MG63 (cell line): ENCODE results near the gene TMEM62. TPM values are rescaled to one million over a fixed set of nuclear protein-coding genes. Genes with fewer than 3 reads are reported as not detected.

Experiments used
- DNase-seq: peaks from one replicate; pipeline ENCODE4 v3.0.0-alpha.2; 2020
- H3K27me3 ChIP-seq: fragments of 250-450 bp; sonication (Bioruptor Pico); 2 replicates; pipeline ENCODE4 v1.5.1; 2020; ENCODE audit warnings: mild to moderate bottlenecking, moderate library complexity
- H3K36me3 ChIP-seq: fragments of 250-450 bp; sonication (Bioruptor Pico); 2 replicates; pipeline ENCODE4 v1.5.1; 2020; ENCODE audit warnings: mild to moderate bottlenecking, moderate library complexity
- H3K4me3 ChIP-seq: fragments of 250-450 bp; sonication (Bioruptor Pico); 2 replicates; pipeline ENCODE4 v1.5.1; 2020; ENCODE audit warnings: mild to moderate bottlenecking, moderate library complexity
- H3K9me3 ChIP-seq: fragments of 250-450 bp; sonication (Bioruptor Pico); 2 replicates; pipeline ENCODE4 v1.5.1; 2020; ENCODE audit warnings: mild to moderate bottlenecking, moderate library complexity
- total RNA-seq: library from RNA; depleted of rRNA; stranded (reverse); fragments of >200 nt; shearing (Covaris generic); gene quantifications from 2 replicates; pipeline ENCODE4 v1.2.3, GENCODE V29; 2014; ENCODE audit warnings: low replicate concordance; rRNA removed

TMEM62 gene
- 12.2 and 12.8 TPM in 2 replicates for total RNA-seq

DNA sequence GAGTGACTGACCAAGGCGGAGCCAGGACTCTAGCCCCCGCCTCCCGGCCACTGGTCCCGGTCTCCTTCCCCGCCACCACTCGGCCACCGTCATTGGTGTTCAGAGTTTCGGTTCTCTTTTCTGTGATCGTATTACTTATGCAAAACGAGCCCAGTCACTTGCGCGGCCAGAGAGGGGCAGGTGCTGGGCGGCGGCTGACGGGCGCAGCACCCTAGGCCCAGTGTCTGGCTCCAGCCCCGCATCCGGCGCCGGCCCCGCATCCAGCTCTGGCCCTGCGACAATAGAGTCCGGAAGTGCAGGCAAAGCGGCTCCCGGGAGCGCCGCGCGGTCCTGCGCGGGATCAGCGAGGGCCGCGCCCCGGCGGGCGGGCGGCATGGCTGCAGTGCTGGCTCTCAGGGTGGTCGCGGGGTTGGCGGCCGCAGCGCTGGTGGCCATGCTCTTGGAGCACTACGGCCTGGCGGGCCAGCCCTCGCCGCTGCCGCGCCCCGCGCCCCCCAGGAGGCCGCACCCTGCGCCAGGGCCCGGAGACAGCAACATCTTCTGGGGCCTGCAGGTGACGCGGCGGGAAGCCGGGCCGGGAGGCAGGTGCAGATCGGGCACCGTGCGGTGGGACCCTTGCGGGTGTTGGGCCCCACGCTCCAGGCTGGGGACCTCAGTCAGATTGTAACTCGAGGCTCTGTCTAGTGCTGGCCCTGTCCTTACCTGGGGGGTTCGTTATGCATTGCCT, at the start of gene TMEM62:
Gene TMEM62 (plus strand): TSS at position 157 of the 727 bp plus-strand sequence. CDS start 217 bp downstream, at position 374.
- Histone ChIP-seq H3K27me3 (no peaks in the 10 kb centered on the region), H3K9me3 (no peaks in the 10 kb centered on the region), H3K36me3 (peaks cover 18% of the 10 kb centered on the region), H3K4me3 (peak within 1 kb of the TSS; percentile 69)
- DNase-seq, result peak; percentile 77

DNA sequence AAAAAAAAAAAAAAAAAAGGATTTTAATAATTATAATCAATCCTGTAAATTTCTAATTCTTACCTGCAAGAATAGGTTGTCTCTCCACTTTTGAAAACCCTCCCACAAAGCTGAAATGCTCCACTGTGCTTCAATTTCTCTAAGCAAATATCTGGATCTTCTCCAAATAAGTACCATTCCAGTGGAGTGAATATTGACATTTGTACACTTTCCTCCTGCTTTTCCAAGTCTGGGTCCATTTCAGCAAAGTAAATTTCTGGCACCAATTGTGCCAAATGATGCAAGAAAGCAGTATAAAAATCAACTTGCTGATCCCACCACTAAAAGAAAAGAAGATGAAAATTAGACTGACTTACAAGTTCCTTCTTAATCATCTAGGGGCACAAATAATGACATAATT, 47.5 kb upstream of the TMEM62 start:
- Histone ChIP-seq H3K36me3 (peaks cover 48% of the 10 kb centered on the region), H3K4me3 (no peak overlapping the region), H3K9me3 (no peaks in the 10 kb centered on the region), H3K27me3 (no peaks in the 10 kb centered on the region)
- DNase-seq, result no peak

- H3K4me3 ChIP-seq, result no peak overlapping the region
- H3K9me3 ChIP-seq, result no peaks in the 10 kb centered on the region
- no peak for DNase-seq
These were observed 46.8 kb upstream of the TMEM62 start for GRCh38 chr15:43086551-43086950.

GRCh38 chr15:43091859-43092258, 41.5 kb upstream of the TMEM62 start:
- H3K9me3 ChIP-seq, result no peaks in the 10 kb centered on the region; the same call in 1 of the 2 replicates
- no peak overlapping the region for H3K4me3 ChIP-seq
- peaks cover 15% of the 10 kb centered on the region for H3K36me3 ChIP-seq
- DNase-seq, result no peak
- H3K27me3 ChIP-seq, result no peaks in the 10 kb centered on the region

More at GRCh38 chr15:43086551-43086950, 46.8 kb upstream of the TMEM62 start:
- Histone ChIP-seq H3K27me3 (no peaks in the 10 kb centered on the region), H3K36me3 (peaks cover 45% of the 10 kb centered on the region)

GRCh38 chr15:43093026-43093425, 40.4 kb upstream of the TMEM62 start:
- Histone ChIP-seq H3K27me3 (no peaks in the 10 kb centered on the region), H3K9me3 (no peaks in the 10 kb centered on the region; the same call in 1 of the 2 replicates), H3K36me3 (peaks cover 23% of the 10 kb centered on the region), H3K4me3 (no peak overlapping the region)
- no peak for DNase-seq

- DNase-seq, result no peak
- Histone ChIP-seq H3K9me3 (no peaks in the 10 kb centered on the region; the same call in 1 of the 2 replicates), H3K4me3 (no peak overlapping the region), H3K36me3 (peaks cover 31% of the 10 kb centered on the region), H3K27me3 (no peaks in the 10 kb centered on the region)
These were observed 38.9 kb upstream of the TMEM62 start for GRCh38 chr15:43094416-43095030.

GRCh38 chr15:43095243-43095642, 38.1 kb upstream of the TMEM62 start:
- no peaks in the 10 kb centered on the region; the same call in 1 of the 2 replicates for H3K9me3 ChIP-seq
- H3K4me3 ChIP-seq, result no peak overlapping the region
- H3K36me3 ChIP-seq, result peaks cover 32% of the 10 kb centered on the region
- no peaks in the 10 kb centered on the region for H3K27me3 ChIP-seq
- no peak for DNase-seq

DNA sequence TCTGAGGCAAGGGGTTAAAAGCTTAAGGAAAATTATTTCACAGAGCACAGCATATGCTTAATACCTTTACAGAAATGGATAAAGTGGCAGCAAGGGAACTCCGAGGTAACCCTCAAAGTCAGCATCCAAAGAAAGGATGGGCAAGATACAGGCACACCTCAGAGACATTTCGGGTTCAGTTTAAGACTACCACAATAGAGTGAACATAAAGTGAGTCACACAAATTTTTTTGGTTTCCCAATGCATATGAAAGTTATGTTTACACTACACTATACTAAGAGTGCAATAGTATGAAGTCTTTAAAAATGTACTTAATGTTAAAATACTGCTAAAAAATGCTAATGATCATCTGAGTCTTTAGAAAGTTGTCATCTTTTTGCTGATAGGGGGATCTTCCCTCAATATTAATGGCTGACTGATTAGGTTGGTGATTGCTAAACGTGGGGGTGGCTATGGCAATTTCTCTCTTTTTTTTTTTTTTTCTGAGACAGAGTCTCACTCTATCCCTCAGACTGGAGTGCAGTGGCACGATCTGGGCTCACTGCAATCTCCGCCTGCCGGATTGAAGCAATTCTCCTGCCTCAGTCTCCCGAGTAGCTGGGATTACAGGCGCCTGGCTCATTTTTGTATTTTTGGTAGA, 37.6 kb upstream of the TMEM62 start:
- DNase-seq, result no peak

DNA sequence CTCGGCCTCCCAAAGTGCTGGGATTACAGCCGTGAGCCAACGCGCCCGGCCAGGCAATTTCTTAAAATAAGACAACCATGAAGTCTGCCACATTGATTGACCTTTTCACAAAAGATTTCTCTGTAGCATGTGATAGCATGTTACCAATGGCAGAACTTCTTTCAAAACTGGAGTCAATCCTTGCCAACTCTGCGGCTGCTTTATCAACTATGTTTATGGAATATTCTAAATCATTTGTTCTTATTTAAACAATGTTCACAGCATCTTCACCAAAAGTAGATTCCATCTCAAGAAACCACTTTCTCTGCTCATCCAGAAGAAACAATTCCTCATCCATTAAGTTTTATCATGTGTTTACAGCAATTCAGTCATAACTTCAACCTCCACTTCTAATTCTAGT, 37.0 kb upstream of the TMEM62 start:
- H3K9me3 ChIP-seq, result no peaks in the 10 kb centered on the region; the same call in 1 of the 2 replicates
- DNase-seq, result no peak
- no peaks in the 10 kb centered on the region for H3K27me3 ChIP-seq
- H3K36me3 ChIP-seq, result peaks cover 43% of the 10 kb centered on the region
- H3K4me3 ChIP-seq, result no peak overlapping the region

More for the DNA sequence above, 37.6 kb upstream of the TMEM62 start:
- Histone ChIP-seq H3K36me3 (peaks cover 38% of the 10 kb centered on the region), H3K9me3 (no peaks in the 10 kb centered on the region; the same call in 1 of the 2 replicates), H3K27me3 (no peaks in the 10 kb centered on the region), H3K4me3 (no peak overlapping the region)

DNA sequence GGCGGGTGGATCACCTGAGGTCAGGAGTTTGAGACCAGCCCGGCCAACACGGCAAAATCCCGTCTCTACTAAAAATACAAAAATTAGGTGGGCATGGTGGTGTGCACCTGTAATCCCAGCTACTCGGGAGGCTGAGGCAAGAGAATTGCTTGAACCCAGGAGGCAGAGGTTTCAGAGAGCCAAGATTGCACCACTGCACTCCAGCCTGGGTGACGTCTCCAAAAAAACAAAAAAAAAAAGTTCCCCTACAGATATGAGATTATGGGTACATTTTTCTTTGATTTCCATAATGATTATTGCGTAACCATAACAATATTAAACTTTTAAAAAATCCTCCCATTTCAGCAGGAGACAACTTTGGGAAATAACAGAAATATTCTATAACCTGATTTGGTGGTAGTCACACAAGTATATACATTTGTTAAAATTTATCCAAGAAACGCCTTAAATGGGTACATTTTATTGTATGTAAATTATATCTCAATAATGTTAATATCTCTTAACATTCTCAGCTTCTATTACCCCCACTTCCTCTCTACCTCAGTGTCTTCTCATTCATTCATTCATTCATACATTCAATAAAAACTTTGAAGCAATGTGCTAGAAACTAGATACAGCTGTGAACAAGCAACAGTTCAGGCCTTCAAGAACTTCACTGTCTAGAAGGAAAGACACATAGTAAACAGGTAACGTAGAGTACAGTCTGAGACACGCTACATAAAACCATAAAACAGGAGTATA, 34.1 kb upstream of the TMEM62 start:
- DNase-seq, result no peak
- H3K27me3 ChIP-seq, result no peaks in the 10 kb centered on the region
- peaks cover 54% of the 10 kb centered on the region for H3K36me3 ChIP-seq
- no peaks in the 10 kb centered on the region; the same call in 1 of the 2 replicates for H3K9me3 ChIP-seq
- no peak overlapping the region for H3K4me3 ChIP-seq

GRCh38 chr15:43100971-43101370, 32.4 kb upstream of the TMEM62 start:
- Histone ChIP-seq H3K27me3 (no peaks in the 10 kb centered on the region), H3K36me3 (peaks cover 52% of the 10 kb centered on the region), H3K9me3 (no peaks in the 10 kb centered on the region; the same call in 1 of the 2 replicates), H3K4me3 (no peak overlapping the region)
- no peak for DNase-seq

DNA sequence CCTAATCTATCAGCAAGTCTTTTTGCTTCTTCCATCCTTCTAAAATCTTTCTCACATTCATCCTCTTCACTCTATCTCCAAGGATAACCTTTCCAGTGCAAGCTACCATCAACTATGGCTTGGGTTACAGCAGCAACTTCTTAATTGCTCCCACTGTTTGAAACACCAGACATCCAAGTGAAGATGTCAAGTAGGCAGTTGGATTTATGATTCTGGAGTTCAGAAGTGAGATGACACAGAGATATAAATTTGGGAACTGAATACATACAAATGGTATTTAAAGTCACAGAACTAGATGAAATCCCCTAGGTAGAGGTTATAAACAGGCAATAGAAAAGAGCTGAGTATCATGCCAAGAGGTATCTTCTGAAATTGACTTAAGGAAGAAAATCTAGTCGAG, 31.2 kb upstream of the TMEM62 start:
- no peaks in the 10 kb centered on the region for H3K9me3 ChIP-seq
- no peaks in the 10 kb centered on the region for H3K27me3 ChIP-seq
- no peak overlapping the region for H3K4me3 ChIP-seq

GRCh38 chr15:43103907-43104306, 29.5 kb upstream of the TMEM62 start:
- no peaks in the 10 kb centered on the region for H3K27me3 ChIP-seq
- no peak overlapping the region for H3K4me3 ChIP-seq
- no peaks in the 10 kb centered on the region for H3K9me3 ChIP-seq
- peaks cover 34% of the 10 kb centered on the region for H3K36me3 ChIP-seq
- no peak for DNase-seq

More for the DNA sequence above, 31.2 kb upstream of the TMEM62 start:
- DNase-seq, result no peak
- peaks cover 43% of the 10 kb centered on the region for H3K36me3 ChIP-seq

DNA sequence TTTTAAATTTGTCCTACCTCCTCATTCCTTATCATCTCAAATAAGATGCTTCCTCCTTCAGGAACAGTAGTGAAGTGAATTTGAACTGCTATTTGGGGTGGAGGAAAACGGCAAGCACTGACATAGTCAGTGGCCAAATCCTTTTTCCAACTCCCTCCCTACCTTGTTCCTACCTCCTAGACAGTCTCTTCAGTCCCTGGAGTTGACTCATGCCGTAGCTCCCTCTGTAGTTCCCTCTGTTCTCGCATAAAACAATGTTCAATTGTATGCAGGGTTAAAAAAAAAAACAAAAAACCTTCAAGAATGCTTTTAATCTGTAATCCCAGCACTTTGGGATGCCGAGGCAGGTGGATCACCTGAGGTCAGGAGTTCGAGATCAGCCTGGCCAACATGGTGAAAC, 29.0 kb upstream of the TMEM62 start:
- Histone ChIP-seq H3K27me3 (no peaks in the 10 kb centered on the region), H3K36me3 (peaks cover 32% of the 10 kb centered on the region), H3K9me3 (no peaks in the 10 kb centered on the region), H3K4me3 (peak overlapping the region; percentile 97)
- DNase-seq, result no peak

DNA sequence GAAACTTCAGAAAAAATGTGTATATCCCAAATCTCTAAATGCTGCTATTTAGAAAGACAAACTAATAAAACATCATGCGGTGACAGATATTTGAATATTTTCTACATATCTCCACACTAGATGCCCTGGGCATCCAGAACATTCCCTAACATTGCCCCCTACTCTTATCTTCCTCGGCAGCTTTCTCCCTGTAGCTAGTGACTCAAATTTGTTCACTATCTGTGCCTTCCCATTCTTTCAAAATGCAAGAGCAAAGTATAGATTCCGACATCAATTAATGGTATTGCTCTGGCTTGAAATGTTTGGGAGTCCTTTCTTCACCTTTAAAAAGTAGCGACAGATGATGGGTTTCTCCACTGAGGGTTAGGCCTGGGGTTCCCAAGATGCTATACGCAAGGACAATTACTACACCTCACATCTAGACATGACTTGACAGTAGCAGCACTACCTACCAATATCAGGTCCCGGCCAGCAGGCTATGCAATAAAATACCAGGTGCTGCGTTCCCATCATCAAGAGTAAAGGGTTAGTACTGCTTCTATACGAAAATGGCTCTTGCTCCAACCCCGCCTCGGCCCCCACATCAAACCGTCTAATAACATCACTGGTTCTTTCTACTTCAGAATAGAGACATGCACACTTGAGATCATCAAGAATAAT, 28.2 kb upstream of the TMEM62 start:
- H3K36me3 ChIP-seq, result peaks cover 27% of the 10 kb centered on the region
- H3K9me3 ChIP-seq, result no peaks in the 10 kb centered on the region
- no peak for DNase-seq
- H3K27me3 ChIP-seq, result no peaks in the 10 kb centered on the region
- H3K4me3 ChIP-seq, result peak overlapping the region; percentile 97
